GM23338 (cell line): Measurements from ENCODE around the gene MCOLN2.

Experiments used
- EZH2 ChIP-seq: fragments of 200-600 bp; sonication (generic); IDR thresholded peaks from one replicate; pipeline ENCODE4 v1.8.0; 2017; ENCODE audit warnings: antibody characterized with exemption, mild to moderate bottlenecking, low read depth; ENCODE audit not compliant: unreplicated experiment
- EZH2phosphoT487 ChIP-seq: fragments of 200-600 bp; sonication (generic); IDR thresholded peaks from one replicate; pipeline ENCODE4 v1.8.1; 2018; ENCODE audit warnings: antibody characterized with exemption; ENCODE audit not compliant: unreplicated experiment
- JUNB ChIP-seq: IDR thresholded peaks from one replicate; pipeline ENCODE4 v1.6.1; 2016; ENCODE audit warnings: antibody characterized with exemption; ENCODE audit not compliant: unreplicated experiment
- POLR2AphosphoS5 ChIP-seq: IDR thresholded peaks from 2 replicates; pipeline ENCODE4 v1.6.1; 2016; ENCODE audit warnings: antibody characterized with exemption, low read depth
- TF ChIP-seq, protein P1 (sequence below), 2 experiments: fragments of 200-600 bp in 1 of 2; sonication (generic) in 1 of 2; conservative IDR thresholded peaks; 2 replicates each; pipeline versions ENCODE4 v1.5.1 to v1.6.1; 2016 to 2017; ENCODE audit warnings: antibody characterized with exemption in 2 of 2, low read depth in 2 of 2, mild to moderate bottlenecking in 2 of 2, moderate library complexity in 1 of 2

DNA sequence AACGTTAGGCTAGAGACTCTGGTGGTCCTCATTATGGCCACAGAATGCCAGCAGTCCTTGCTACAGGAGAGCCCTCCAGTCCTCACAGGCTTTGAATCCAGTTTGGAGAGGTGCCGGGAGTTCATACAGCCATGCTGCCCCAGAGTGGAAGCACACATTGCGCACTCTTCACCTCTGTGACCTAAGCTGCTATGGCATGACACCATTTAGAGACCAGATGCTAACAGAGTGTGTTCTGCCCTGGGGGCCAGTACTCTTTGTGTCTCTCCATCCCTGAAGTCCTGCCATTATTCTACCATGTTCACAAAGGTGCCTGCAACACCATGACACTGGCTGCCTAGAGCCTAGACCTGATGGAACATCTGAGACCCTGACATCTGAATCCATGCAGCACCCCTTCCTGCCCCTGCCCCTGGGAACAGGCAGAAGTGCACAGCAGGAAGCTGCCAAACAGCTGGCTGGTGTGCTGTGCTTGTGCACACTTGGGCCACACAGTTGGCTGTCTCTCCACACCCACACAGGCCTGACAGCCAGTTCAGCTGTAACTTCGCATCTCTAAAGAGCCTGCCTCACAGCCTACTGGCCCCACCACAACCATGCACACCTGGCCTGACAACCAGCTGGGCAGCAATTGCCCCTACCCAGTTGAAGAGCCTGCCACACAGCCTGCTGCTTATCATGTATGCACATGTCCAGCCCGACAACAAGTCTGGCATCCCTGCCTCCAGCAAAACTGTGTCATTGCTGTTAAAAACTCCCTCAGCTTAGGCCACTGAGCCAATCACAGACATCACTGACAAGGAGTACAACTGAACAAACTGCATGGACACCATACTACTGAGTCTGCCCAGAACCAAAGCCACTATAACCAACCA, 49.1 kb downstream of the MCOLN2 start:
- TF ChIP-seq, protein P1, sequence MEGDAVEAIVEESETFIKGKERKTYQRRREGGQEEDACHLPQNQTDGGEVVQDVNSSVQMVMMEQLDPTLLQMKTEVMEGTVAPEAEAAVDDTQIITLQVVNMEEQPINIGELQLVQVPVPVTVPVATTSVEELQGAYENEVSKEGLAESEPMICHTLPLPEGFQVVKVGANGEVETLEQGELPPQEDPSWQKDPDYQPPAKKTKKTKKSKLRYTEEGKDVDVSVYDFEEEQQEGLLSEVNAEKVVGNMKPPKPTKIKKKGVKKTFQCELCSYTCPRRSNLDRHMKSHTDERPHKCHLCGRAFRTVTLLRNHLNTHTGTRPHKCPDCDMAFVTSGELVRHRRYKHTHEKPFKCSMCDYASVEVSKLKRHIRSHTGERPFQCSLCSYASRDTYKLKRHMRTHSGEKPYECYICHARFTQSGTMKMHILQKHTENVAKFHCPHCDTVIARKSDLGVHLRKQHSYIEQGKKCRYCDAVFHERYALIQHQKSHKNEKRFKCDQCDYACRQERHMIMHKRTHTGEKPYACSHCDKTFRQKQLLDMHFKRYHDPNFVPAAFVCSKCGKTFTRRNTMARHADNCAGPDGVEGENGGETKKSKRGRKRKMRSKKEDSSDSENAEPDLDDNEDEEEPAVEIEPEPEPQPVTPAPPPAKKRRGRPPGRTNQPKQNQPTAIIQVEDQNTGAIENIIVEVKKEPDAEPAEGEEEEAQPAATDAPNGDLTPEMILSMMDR (conservative IDR thresholded peaks at IDR 0.05; ENCODE audit: low read depth in 2 of 2) = no peak
- TF ChIP-seq POLR2AphosphoS5 = no peak
- TF ChIP-seq EZH2 = no peak
- no peak for TF ChIP-seq JUNB
- TF ChIP-seq EZH2phosphoT487 = no peak
